GM12872 (cell line): ENCODE data around the gene PTCRA.
A peak's percentile ranks its signal among the peaks of the same experiment; 100 is the strongest.

ENCODE experiments used
- CTCF ChIP-seq: IDR thresholded peaks from 3 replicates; pipeline ENCODE4 v1.5.1; 2011; ENCODE audit warnings: low read depth, mild to moderate bottlenecking, low read length, moderate library complexity; ENCODE audit not compliant: insufficient read depth

The PTCRA gene

GRCh38 chr6:42915732-42916131 is at the start of gene PTCRA:
Gene PTCRA (plus strand): TSS chr6:42916053. CDS start chr6:42916070, 17 bp downstream.
- no peak for TF ChIP-seq CTCF

- no peak for TF ChIP-seq CTCF
These were observed 45.5 kb upstream of the PTCRA start for GRCh38 chr6:42870145-42870936.

GRCh38 chr6:42871711-42872110 is 44.1 kb upstream of the PTCRA start:
- no peak for TF ChIP-seq CTCF

- no peak for TF ChIP-seq CTCF
These were observed 42.5 kb upstream of the PTCRA start for GRCh38 chr6:42873313-42873712.

GRCh38 chr6:42877695-42878094 is 38.2 kb upstream of the PTCRA start:
- TF ChIP-seq CTCF, result no peak

GRCh38 chr6:42879372-42880239 is 36.2 kb upstream of the PTCRA start, which contains the start of gene RPL7L1:
Gene RPL7L1 (plus strand): TSS chr6:42879616. CDS start chr6:42879911, 295 bp downstream.
- TF ChIP-seq CTCF, result no peak

- peak; percentile 20; the same call in 2 of the 3 replicates for TF ChIP-seq CTCF
These were observed 35.0 kb upstream of the PTCRA start for GRCh38 chr6:42880871-42881270.
